ENCODE data around the gene FRK.
"Not testable (repeated sequence)": the region's sequence is repeated elsewhere in the genome, so short reads cannot be mapped to it uniquely, and the experiment has no call there.

Gene FRK

DNA sequence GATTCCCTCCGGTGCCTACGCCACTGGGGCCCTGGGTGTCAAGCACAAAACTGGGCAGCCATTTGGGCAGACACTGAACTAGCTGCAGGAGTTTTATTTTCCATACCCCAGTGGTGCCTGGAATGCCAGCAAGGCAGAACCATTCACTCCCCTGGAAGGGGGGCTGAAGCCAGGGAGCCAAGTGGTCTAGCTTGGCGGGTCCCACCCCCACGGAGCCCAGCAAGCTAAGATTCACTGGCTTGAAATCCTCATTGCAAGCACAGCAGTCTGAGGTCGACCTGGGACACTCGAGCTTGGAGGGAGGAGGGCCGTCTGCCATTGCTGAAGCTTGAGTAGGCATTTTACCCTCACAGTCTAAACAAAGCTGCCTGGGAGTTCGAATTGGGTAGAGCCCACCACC, 125.3 kb downstream of the FRK start:
- no peak for DNase-seq
- Mint-ChIP-seq H3K4me1 (no peaks in the 10 kb centered on the region), H3K4me3 (no peak overlapping the region), H3K9me3 (peaks cover 13% of the 10 kb centered on the region), H3K27ac (no peak overlapping the region), H3K36me3 (ENCODE audit: low read depth) (no peaks in the 10 kb centered on the region), H3K27me3 (ENCODE audit: low read depth, poor library complexity) (peaks cover 12% of the 10 kb centered on the region)
- TF ChIP-seq, protein P1, sequence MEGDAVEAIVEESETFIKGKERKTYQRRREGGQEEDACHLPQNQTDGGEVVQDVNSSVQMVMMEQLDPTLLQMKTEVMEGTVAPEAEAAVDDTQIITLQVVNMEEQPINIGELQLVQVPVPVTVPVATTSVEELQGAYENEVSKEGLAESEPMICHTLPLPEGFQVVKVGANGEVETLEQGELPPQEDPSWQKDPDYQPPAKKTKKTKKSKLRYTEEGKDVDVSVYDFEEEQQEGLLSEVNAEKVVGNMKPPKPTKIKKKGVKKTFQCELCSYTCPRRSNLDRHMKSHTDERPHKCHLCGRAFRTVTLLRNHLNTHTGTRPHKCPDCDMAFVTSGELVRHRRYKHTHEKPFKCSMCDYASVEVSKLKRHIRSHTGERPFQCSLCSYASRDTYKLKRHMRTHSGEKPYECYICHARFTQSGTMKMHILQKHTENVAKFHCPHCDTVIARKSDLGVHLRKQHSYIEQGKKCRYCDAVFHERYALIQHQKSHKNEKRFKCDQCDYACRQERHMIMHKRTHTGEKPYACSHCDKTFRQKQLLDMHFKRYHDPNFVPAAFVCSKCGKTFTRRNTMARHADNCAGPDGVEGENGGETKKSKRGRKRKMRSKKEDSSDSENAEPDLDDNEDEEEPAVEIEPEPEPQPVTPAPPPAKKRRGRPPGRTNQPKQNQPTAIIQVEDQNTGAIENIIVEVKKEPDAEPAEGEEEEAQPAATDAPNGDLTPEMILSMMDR (IDR thresholded peaks at IDR 0.05) = no peak

DNA sequence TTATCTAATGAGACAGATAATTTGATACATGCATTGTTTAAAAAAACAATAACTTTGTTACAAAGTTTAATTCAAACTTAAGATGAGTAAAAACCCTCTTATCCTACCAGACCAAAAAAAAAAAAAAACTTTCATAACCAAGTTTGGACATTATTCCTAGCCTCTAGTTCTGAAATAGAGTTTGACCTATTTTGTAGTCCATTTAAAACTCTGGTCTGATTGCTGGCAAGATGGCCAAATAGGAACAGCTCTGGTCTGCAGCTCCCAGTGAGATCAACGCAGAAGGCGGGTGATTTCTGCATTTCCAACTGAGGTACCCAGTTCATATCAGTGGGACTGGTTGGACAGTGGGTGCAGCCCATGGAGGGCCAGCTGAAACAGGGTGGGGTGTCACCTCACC, 125.9 kb downstream of the FRK start:
- H3K4me3 Mint-ChIP-seq = no peak overlapping the region
- no peaks in the 10 kb centered on the region for H3K36me3 Mint-ChIP-seq (ENCODE audit: low read depth)
- DNase-seq = no peak
- H3K4me1 Mint-ChIP-seq = no peaks in the 10 kb centered on the region
- peaks cover 8% of the 10 kb centered on the region for H3K9me3 Mint-ChIP-seq
- H3K27me3 Mint-ChIP-seq (ENCODE audit: low read depth, poor library complexity) = peaks cover 12% of the 10 kb centered on the region
- H3K27ac Mint-ChIP-seq = no peak overlapping the region
- TF ChIP-seq, protein P1 (IDR thresholded peaks at IDR 0.05) = no peak

DNA sequence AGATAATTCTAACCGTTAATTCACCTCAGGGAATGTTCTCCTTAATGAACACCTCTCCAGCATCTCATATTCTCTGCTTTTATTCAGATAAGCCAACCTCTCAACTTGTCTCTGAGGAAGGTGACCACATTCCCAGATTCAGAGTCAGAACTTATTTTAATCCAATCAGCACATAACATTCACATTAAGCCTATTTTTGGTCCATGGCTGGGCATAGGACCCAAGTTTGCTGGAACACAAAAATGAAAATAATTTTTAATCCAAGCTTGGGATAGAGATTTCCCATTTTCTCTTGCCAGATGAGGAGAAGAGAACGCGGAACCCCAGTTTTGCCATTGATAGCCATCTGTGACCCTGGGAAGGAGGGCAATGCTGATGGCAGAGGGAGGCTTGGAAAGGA, 126.5 kb downstream of the FRK start:
- Mint-ChIP-seq H3K27ac (no peak overlapping the region), H3K36me3 (ENCODE audit: low read depth) (no peaks in the 10 kb centered on the region), H3K27me3 (ENCODE audit: low read depth, poor library complexity) (peaks cover 7% of the 10 kb centered on the region), H3K9me3 (peaks cover under 1% of the 10 kb centered on the region), H3K4me1 (no peaks in the 10 kb centered on the region), H3K4me3 (no peak overlapping the region)
- TF ChIP-seq, protein P1 (IDR thresholded peaks at IDR 0.05) = no peak
- no peak for DNase-seq

DNA sequence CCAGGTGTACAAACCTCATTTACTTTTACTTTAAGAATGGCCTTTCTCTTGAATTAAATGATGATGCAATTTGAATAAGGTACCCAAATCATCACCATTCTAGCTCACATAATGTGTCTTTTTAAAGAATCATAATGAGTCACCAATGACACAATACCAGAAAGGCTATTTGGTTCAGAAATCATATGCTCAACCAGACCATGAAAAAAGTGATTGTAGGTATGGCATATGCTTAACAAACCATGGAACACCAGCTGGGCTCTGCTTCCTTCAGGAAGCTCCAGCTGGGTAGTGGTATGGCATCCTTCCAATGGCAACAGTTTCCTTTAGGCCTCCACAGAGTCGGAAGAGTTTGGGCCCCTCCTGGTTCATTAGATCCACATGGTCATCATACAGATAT, 128.2 kb downstream of the FRK start:
- no peak for DNase-seq
- Mint-ChIP-seq H3K36me3 (ENCODE audit: low read depth) (no peaks in the 10 kb centered on the region), H3K27me3 (ENCODE audit: low read depth, poor library complexity) (peaks cover 5% of the 10 kb centered on the region), H3K9me3 (peaks cover 4% of the 10 kb centered on the region), H3K27ac (no peak overlapping the region), H3K4me3 (no peak overlapping the region), H3K4me1 (no peaks in the 10 kb centered on the region)
- TF ChIP-seq, protein P1 (IDR thresholded peaks at IDR 0.05) = no peak

DNA sequence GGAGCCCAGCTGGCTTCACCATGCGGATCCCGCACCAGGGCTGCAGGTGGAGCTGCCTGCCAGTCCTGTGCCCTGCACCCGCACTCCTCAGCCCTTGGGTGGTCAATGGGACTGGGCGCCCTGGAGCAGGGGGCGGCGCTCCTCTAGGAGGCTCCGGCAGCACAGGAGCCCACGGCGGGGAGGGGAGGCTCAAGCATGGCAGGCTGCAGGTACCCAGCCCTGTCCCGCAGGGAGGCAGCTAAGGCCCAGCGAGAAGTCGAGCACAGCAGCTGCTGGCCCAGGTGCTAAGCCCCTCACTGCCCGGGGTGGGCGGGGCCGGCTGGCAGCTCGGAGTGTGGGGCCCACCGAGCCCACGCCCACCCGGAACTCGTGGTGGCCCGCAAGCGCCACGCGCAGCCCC, 132.7 kb downstream of the FRK start:
- not testable (repeated sequence) for H3K4me1 Mint-ChIP-seq; H3K27ac Mint-ChIP-seq; H3K36me3 Mint-ChIP-seq (ENCODE audit: low read depth); DNase-seq; H3K27me3 Mint-ChIP-seq (ENCODE audit: low read depth, poor library complexity); H3K9me3 Mint-ChIP-seq; H3K4me3 Mint-ChIP-seq

DNA sequence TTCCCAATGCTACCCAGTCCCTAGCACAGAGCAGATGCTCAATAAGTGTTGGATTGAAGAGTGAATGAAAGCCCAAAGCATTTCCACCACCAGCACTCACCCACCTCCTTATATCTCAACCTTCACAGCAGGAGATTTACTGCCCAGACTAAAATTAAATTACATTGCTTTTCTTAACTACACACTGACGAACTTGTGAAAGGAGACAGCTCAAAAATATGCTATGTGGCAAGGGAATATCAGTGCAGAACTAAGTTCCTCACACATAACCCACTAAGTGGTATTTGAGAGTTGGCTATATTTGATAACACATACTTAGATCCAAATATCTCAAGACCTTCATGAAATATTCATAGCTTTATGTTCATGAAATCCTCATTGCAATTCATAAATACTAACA, 137.7 kb downstream of the FRK start:
- no peak overlapping the region for H3K4me3 Mint-ChIP-seq
- no peak for DNase-seq
- H3K4me1 Mint-ChIP-seq = no peaks in the 10 kb centered on the region
- no peaks in the 10 kb centered on the region for H3K9me3 Mint-ChIP-seq
- H3K36me3 Mint-ChIP-seq (ENCODE audit: low read depth) = no peaks in the 10 kb centered on the region
- TF ChIP-seq, protein P1 (IDR thresholded peaks at IDR 0.05) = no peak
- no peak overlapping the region for H3K27ac Mint-ChIP-seq
- H3K27me3 Mint-ChIP-seq (ENCODE audit: low read depth, poor library complexity) = no peaks in the 10 kb centered on the region

Data from nephron progenitor cell (in vitro differentiated cells).